Stomach (tissue), 9 donors: ENCODE results near the gene ZNF648. TPM values are rescaled to one million over a fixed set of nuclear protein-coding genes. Genes with fewer than 3 reads are reported as not detected.
A peak's percentile ranks its signal among the peaks of the same experiment; 100 is the strongest.

Experiments
- DNase-seq, 2 donors: peaks; one replicate each; pipeline versions ENCODE4 v3.0.0 to v3.0.0-alpha.2; 2013 to 2019
- H3K27ac ChIP-seq, 5 donors: fragments of 200-600 bp in 4 of 5; sonication (generic) in 4 of 5; one replicate each; pipeline ENCODE4 v1.5.1; 2013 to 2019; ENCODE audit warnings: mild to moderate bottlenecking in 1 of 5, moderate library complexity in 1 of 5
- H3K27me3 ChIP-seq, 3 donors: fragments of 200-600 bp; sonication (generic); one replicate each; pipeline ENCODE4 v1.5.1; 2017 to 2019; ENCODE audit warnings: mixed run types in 1 of 3
- H3K36me3 ChIP-seq, 4 donors: fragments of 200-600 bp; sonication (generic); 1 replicate in 3 of 4; 2 replicates in 1 of 4; pipeline ENCODE4 v1.5.1; 2016 to 2019
- H3K4me1 ChIP-seq, 4 donors: fragments of 200-600 bp; sonication (generic); one replicate each; pipeline ENCODE4 v1.5.1; 2016 to 2019
- H3K4me3 ChIP-seq, 4 donors: fragments of 200-600 bp; sonication (generic) in 3 of 4; one replicate each; pipeline ENCODE4 v1.5.1; 2016 to 2019; ENCODE audit warnings: mild to moderate bottlenecking in 1 of 4
- H3K9me3 ChIP-seq, 4 donors: fragments of 200-600 bp; sonication (generic); one replicate each; pipeline ENCODE4 v1.5.1; 2016 to 2019
- CTCF ChIP-seq, 7 experiments: fragments of 450-650 bp in 4 of 7; fragments of 200-600 bp in 3 of 7; sonication (generic) in 3 of 7; IDR thresholded peaks; one replicate each; pipeline ENCODE4 v1.5.1; 2016 to 2019; ENCODE audit warnings: antibody characterized with exemption in 7 of 7, control low read depth in 2 of 7, mild to moderate bottlenecking in 1 of 7
- EP300 ChIP-seq: sonication (generic); formaldehyde crosslinking; IDR thresholded peaks from one replicate; pipeline ENCODE4 v1.6.1; 2017; ENCODE audit warnings: antibody characterized with exemption
- POLR2A ChIP-seq, 4 donors: fragments of 450-650 bp; IDR thresholded peaks; one replicate each; pipeline ENCODE4 v1.6.1; 2016; ENCODE audit warnings: antibody characterized with exemption in 4 of 4, control low read depth in 2 of 4, mild to moderate bottlenecking in 1 of 4, moderate library complexity in 1 of 4
- POLR2AphosphoS5 ChIP-seq, 3 donors: sonication (generic); formaldehyde crosslinking; IDR thresholded peaks; one replicate each; pipeline ENCODE4 v1.6.1; 2016; ENCODE audit warnings: antibody characterized with exemption in 3 of 3
- WGBS, 5 donors: extraction: QIAGEN DNeasy Blood & Tissue Kit in 3 of 5; methylation state at CpG; one replicate each; pipeline versions ENCODE4 v1.1.5 to v1.1.7; 2013 to 2018; 5-methylcytosine and 5-hydroxymethylcytosine counted together
- intact Hi-C: fragments of 100-400 bp; cut with DNase I; formaldehyde crosslinking; loops from one replicate; pipeline ENCODE4 v1.15.1; 2023; ENCODE audit warnings: low total_unique reads
- polyA plus RNA-seq, 3 donors: library from polyadenylated mRNA; stranded (reverse); fragments of 200-250 nt; gene quantifications; one replicate each; pipeline ENCODE4 v1.2.3, GENCODE V29; 2013
- total RNA-seq, 5 donors: library from RNA; depleted of rRNA; stranded (reverse); fragments of >200 nt; gene quantifications; one replicate each; pipeline versions ENCODE4 v1.1.0 to v1.2.3, GENCODE V29; 2014 to 2016
- donor health status: healthy with polysubstance abuse.
- donor health status: Bipolar disorder and iron deficiency.
- donor health status: healthy.

Gene ZNF648
- total and polyA plus RNA-seq, 8 donors: 0.03 to 1.7 (median 0.12) TPM; not detected in 5

GRCh38 chr1:182038220-182038619 is 23.3 kb downstream of the ZNF648 start:
- no peak for TF ChIP-seq EP300
- TF ChIP-seq POLR2AphosphoS5 (IDR thresholded peaks at IDR 0.05): no peak
- DNase-seq: no peak
- no peak overlapping the region for H3K27ac ChIP-seq
- no peak overlapping the region for H3K4me3 ChIP-seq
- peaks cover 0 to 26% (median 13%) of the 10 kb centered on the region in 4 donors for H3K9me3 ChIP-seq
- WGBS, 5 donors: 73 to 90% (median 85%) methylated on average over 2 of the region's 2 CpGs
- H3K36me3 ChIP-seq: no peaks in the 10 kb centered on the region
- no peaks in the 10 kb centered on the region for H3K4me1 ChIP-seq
- intact Hi-C loops: no loop called here
- H3K27me3 ChIP-seq: no peaks in the 10 kb centered on the region

- H3K9me3 ChIP-seq: peaks cover 0 to 26% (median 13%) of the 10 kb centered on the region in 4 donors
- intact Hi-C loops: no loop called here
- WGBS, 5 donors: 66 to 74% (median 73%) methylated on average over 7 of the region's 7 CpGs
- no peak for DNase-seq
- H3K27ac ChIP-seq: no peak overlapping the region
- peaks cover under 1 to 3% (median 2%) of the 10 kb centered on the region in 4 donors for H3K4me1 ChIP-seq
- TF ChIP-seq POLR2AphosphoS5 (IDR thresholded peaks at IDR 0.05): no peak
- no peak for TF ChIP-seq EP300
- TF ChIP-seq CTCF (IDR thresholded peaks at IDR 0.05): no peak
- TF ChIP-seq POLR2A (IDR thresholded peaks at IDR 0.05): no peak
- H3K27me3 ChIP-seq: no peaks in the 10 kb centered on the region
- H3K4me3 ChIP-seq: no peak overlapping the region
- no peaks in the 10 kb centered on the region for H3K36me3 ChIP-seq
Measured at GRCh38 chr1:182035097-182035770, 26.3 kb downstream of the ZNF648 start.

GRCh38 chr1:182032251-182032650 is 29.3 kb downstream of the ZNF648 start:
- Histone ChIP-seq H3K9me3 (peaks cover 0 to 4% (median 0%) of the 10 kb centered on the region in 4 donors), H3K27me3 (no peaks in the 10 kb centered on the region), H3K4me3 (no peak overlapping the region), H3K4me1 (peaks cover 4 to 17% (median 16%) of the 10 kb centered on the region in 4 donors), H3K27ac (no peak overlapping the region), H3K36me3 (no peaks in the 10 kb centered on the region)
- no peak for DNase-seq
- intact Hi-C loops: no loop called here
- 42 to 63% (median 56%) methylated on average over 1 of the region's 1 CpG for WGBS, 5 donors
- TF ChIP-seq CTCF (IDR thresholded peaks at IDR 0.05) (no peak), POLR2AphosphoS5 (IDR thresholded peaks at IDR 0.05) (no peak), EP300 (no peak), POLR2A (IDR thresholded peaks at IDR 0.05) (no peak)

- Histone ChIP-seq H3K27me3 (no peaks in the 10 kb centered on the region), H3K9me3 (no peaks in the 10 kb centered on the region), H3K27ac (peak overlapping the region; percentile 74 to 93 (median 91)), H3K36me3 (no peaks in the 10 kb centered on the region), H3K4me1 (peaks cover 4 to 17% (median 16%) of the 10 kb centered on the region in 4 donors), H3K4me3 (peak overlapping the region; percentile 60 to 73 (median 67))
- peak; percentile 26 to 90 (median 85) for TF ChIP-seq POLR2AphosphoS5 (IDR thresholded peaks at IDR 0.05)
- TF ChIP-seq CTCF (IDR thresholded peaks at IDR 0.05): peak in 5 of 7 experiments; percentile 15 to 66 (median 38)
- TF ChIP-seq EP300: no peak
- TF ChIP-seq POLR2A (IDR thresholded peaks at IDR 0.05): peak in 1 of 4 donors; percentile 78
- peak; percentile 99 for DNase-seq
- 0 to 1% (median 1%) methylated on average over 31 to 68 of the region's 68 CpGs for whole genome bisulfite sequencing, 5 donors
- intact Hi-C loops: no loop called here
Measured at GRCh38 chr1:182029379-182030331, 31.9 kb downstream of the ZNF648 start.
